MM.1S (cell line): ENCODE measurements around the gene PPP1R3C.

ENCODE experiments used
- CTCF ChIP-seq: fragments of 300-600 bp; sonication (generic); IDR thresholded peaks from 2 replicates; pipeline ENCODE4 v1.5.1; 2016; ENCODE audit warnings: antibody characterized with exemption, low read length, mixed read lengths
- EZH2 ChIP-seq: fragments of 300-600 bp; sonication (generic); optimal IDR thresholded peaks from 2 replicates; pipeline ENCODE3; 2017; ENCODE audit warnings: low read depth, mild to moderate bottlenecking, antibody characterized with exemption, low read length, mixed read lengths

GRCh38 chr10:91624633-91625032, 8.2 kb downstream of the PPP1R3C start:
- TF ChIP-seq CTCF (no peak), EZH2 (no peak)
